H9 (cell line): Measurements from ENCODE around the gene CSNK2A2. TPM values are rescaled to one million over a fixed set of nuclear protein-coding genes. Genes with fewer than 3 reads are reported as not detected.

Experiments
- DNase-seq: peaks from one replicate; pipeline ENCODE4 v3.0.0-alpha.2; 2017
- H2AFZ ChIP-seq: one replicate; pipeline ENCODE4 v1.6.1; 2013; ENCODE audit warnings: mild to moderate bottlenecking, low read length, control low read depth, moderate library complexity
- H2AK5ac ChIP-seq: 2 replicates; pipeline ENCODE4 v1.6.1; 2013; ENCODE audit warnings: low read length, control low read depth, mixed read lengths; ENCODE audit not compliant: insufficient read length
- H2BK120ac ChIP-seq: one replicate; pipeline ENCODE4 v1.6.1; 2013; ENCODE audit warnings: low read depth, mild to moderate bottlenecking, low read length, control low read depth, inconsistent platforms; ENCODE audit not compliant: poor library complexity, severe bottlenecking
- H2BK12ac ChIP-seq: 2 replicates; pipeline ENCODE4 v1.6.1; 2013; ENCODE audit warnings: low read length, control low read depth, mixed read lengths, low read depth; ENCODE audit not compliant: insufficient read length
- H2BK15ac ChIP-seq: 2 replicates; pipeline ENCODE4 v1.6.1; 2013; ENCODE audit warnings: low read depth, low read length, control low read depth
- H2BK20ac ChIP-seq: one replicate; pipeline ENCODE4 v1.6.1; 2013; ENCODE audit warnings: low read depth, mild to moderate bottlenecking, low read length, control low read depth, inconsistent platforms; ENCODE audit not compliant: poor library complexity, severe bottlenecking
- H2BK5ac ChIP-seq: 2 replicates; pipeline ENCODE4 v1.6.1; 2013; ENCODE audit warnings: low read length, control low read depth, mixed read lengths; ENCODE audit not compliant: insufficient read length
- H3K14ac ChIP-seq: 2 replicates; pipeline ENCODE4 v1.6.1; 2013; ENCODE audit warnings: low read length, control low read depth; ENCODE audit not compliant: insufficient read depth
- H3K18ac ChIP-seq: 2 replicates; pipeline ENCODE4 v1.6.1; 2013; ENCODE audit warnings: low read depth, mild to moderate bottlenecking, mixed read lengths, low read length, control low read depth; ENCODE audit not compliant: insufficient read length
- H3K23ac ChIP-seq: 2 replicates; pipeline ENCODE4 v1.6.1; 2013; ENCODE audit warnings: low read length, control low read depth, mixed read lengths, low read depth; ENCODE audit not compliant: insufficient read length
- H3K23me2 ChIP-seq: 2 replicates; pipeline ENCODE4 v1.6.1; 2013; ENCODE audit warnings: low read depth, mild to moderate bottlenecking, mixed read lengths, low read length, control low read depth; ENCODE audit not compliant: insufficient read length, poor library complexity, severe bottlenecking
- H3K27ac ChIP-seq: 2 replicates; pipeline ENCODE4 v1.5.1; 2013; ENCODE audit warnings: low read length, control low read depth, mixed read lengths, low read depth; ENCODE audit not compliant: insufficient read length
- H3K27me3 ChIP-seq: 2 replicates; pipeline ENCODE4 v1.6.1; 2013; ENCODE audit warnings: low read length, control low read depth, inconsistent platforms; ENCODE audit not compliant: insufficient read depth
- H3K4ac ChIP-seq: 2 replicates; pipeline ENCODE4 v1.6.1; 2013; ENCODE audit warnings: low read depth, mild to moderate bottlenecking, control low read depth, inconsistent platforms, low read length, moderate library complexity
- H3K4me1 ChIP-seq: 2 replicates; pipeline ENCODE4 v1.6.1; 2013; ENCODE audit warnings: low read length, control low read depth, inconsistent platforms; ENCODE audit not compliant: insufficient read depth
- H3K4me2 ChIP-seq: 2 replicates; pipeline ENCODE4 v1.6.1; 2013; ENCODE audit warnings: low read length, control low read depth, mixed read lengths; ENCODE audit not compliant: insufficient read length, insufficient read depth
- H3K56ac ChIP-seq: 2 replicates; pipeline ENCODE4 v1.6.1; 2013; ENCODE audit warnings: low read depth, mild to moderate bottlenecking, mixed read lengths, low read length, control low read depth; ENCODE audit not compliant: insufficient read length
- H3K79me1 ChIP-seq: 2 replicates; pipeline ENCODE4 v1.6.1; 2013; ENCODE audit warnings: low read depth, mild to moderate bottlenecking, moderate library complexity, low read length, control low read depth, inconsistent platforms; ENCODE audit not compliant: insufficient read depth, poor library complexity, severe bottlenecking
- H3K79me2 ChIP-seq: 2 replicates; pipeline ENCODE4 v1.6.1; 2013; ENCODE audit warnings: low read length, control low read depth, inconsistent platforms; ENCODE audit not compliant: insufficient read depth
- H3K9ac ChIP-seq: 2 replicates; pipeline ENCODE4 v1.6.1; 2013; ENCODE audit warnings: low read length, control low read depth, mixed read lengths; ENCODE audit not compliant: insufficient read length; ENCODE audit errors: extremely low read depth
- H3K9me3 ChIP-seq: one replicate; pipeline ENCODE4 v1.6.1; 2013; ENCODE audit warnings: low read depth, low read length, inconsistent platforms; ENCODE audit not compliant: control insufficient read depth
- H3T11ph ChIP-seq: one replicate; pipeline ENCODE4 v1.6.1; 2013; ENCODE audit warnings: mild to moderate bottlenecking, low read length, control low read depth, inconsistent platforms
- H4K20me1 ChIP-seq: one replicate; pipeline ENCODE4 v1.6.1; 2013; ENCODE audit not compliant: control insufficient read depth, insufficient read length, insufficient read depth
- H4K5ac ChIP-seq: 2 replicates; pipeline ENCODE4 v1.6.1; 2013; ENCODE audit warnings: low read depth, mild to moderate bottlenecking, mixed read lengths, low read length, control low read depth; ENCODE audit not compliant: insufficient read length
- H4K8ac ChIP-seq: replicated peaks from 2 replicates; pipeline ENCODE4 v1.6.1; 2013; ENCODE audit warnings: low read length, control low read depth, mixed read lengths, low read depth; ENCODE audit not compliant: insufficient read length
- H4K91ac ChIP-seq: 2 replicates; pipeline ENCODE4 v1.6.1; 2013; ENCODE audit warnings: low read depth, mild to moderate bottlenecking, moderate library complexity, mixed read lengths, low read length, control low read depth; ENCODE audit not compliant: insufficient read length
- H3K27ac Mint-ChIP-seq, 3 experiments: 2 replicates in 2 of 3; 3 replicates in 1 of 3; pipeline ENCODE4 v1.8.0; 2020 to 2021; ENCODE audit warnings: mixed read lengths in 3 of 3, mild to moderate bottlenecking in 1 of 3, moderate library complexity in 1 of 3
- H3K27me3 Mint-ChIP-seq: 2 replicates; pipeline ENCODE4 v1.8.0; 2021; ENCODE audit warnings: low read depth, mild to moderate bottlenecking, moderate library complexity, mixed read lengths
- H3K36me3 Mint-ChIP-seq, 3 experiments: 2 replicates in 2 of 3; 3 replicates in 1 of 3; pipeline ENCODE4 v1.8.0; 2020 to 2021; ENCODE audit warnings: low read depth in 3 of 3, mixed read lengths in 3 of 3; ENCODE audit not compliant: insufficient read depth in 1 of 3
- H3K4me1 Mint-ChIP-seq, 2 experiments: 2 replicates each; pipeline ENCODE4 v1.8.0; 2020; ENCODE audit warnings: mixed read lengths in 2 of 2
- H3K4me3 Mint-ChIP-seq, 2 experiments: 2 replicates in 1 of 2; 3 replicates in 1 of 2; pipeline ENCODE4 v1.8.0; 2020 to 2021; ENCODE audit warnings: mild to moderate bottlenecking in 2 of 2, mixed read lengths in 2 of 2, moderate library complexity in 1 of 2
- H3K9me3 Mint-ChIP-seq, 2 experiments: 2 replicates in 1 of 2; 3 replicates in 1 of 2; pipeline ENCODE4 v1.8.0; 2020; ENCODE audit warnings: mild to moderate bottlenecking in 2 of 2, mixed read lengths in 2 of 2, moderate library complexity in 1 of 2
- WGBS: extraction: QIAGEN DNeasy Blood & Tissue Kit; methylation state at CpG from one replicate; pipeline ENCODE4 v1.1.7; 2013; ENCODE audit warnings: missing lambda C conversion rate, low lambda C conversion rate, mixed read lengths; ENCODE audit not compliant: insufficient read length; ENCODE audit errors: extremely low coverage; 5-methylcytosine and 5-hydroxymethylcytosine counted together
- total RNA-seq: library from RNA; stranded (reverse); gene quantifications from 2 replicates; pipeline ENCODE4 v1.2.1, GENCODE V29; 2021
- TF ChIP-seq, protein P1 (sequence below): fragments of 200-600 bp; sonication (generic); conservative IDR thresholded peaks from 3 replicates; pipeline ENCODE4 v1.8.0; 2021; ENCODE audit warnings: antibody characterized with exemption, mild to moderate bottlenecking

CSNK2A2 gene
- total RNA-seq, 1 experiment from 2014 or later: 134 TPM

DNA sequence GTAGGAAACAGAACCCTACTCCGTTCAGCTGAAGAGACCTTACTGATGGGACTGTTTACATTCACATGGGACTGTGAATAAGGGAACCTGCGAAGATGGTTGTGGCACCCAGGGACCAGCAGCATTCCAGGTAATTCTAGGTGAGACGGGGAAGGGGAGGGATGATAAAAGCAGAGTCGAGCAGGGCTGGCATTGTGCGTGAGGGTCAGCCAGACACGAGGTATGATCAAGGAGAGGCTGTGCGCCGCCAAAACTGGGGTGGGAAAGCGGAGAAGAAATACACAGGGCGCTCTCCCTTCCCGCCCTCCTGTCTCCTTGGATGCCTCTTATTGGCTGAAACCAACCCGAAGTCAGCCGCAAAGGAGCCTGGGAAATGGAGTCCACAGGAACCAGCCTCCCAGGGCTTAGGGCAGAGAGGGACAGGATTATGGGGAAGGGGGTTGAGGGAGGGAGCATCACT lies 38.4 kb upstream of the CSNK2A2 start:
- Histone ChIP-seq H3K14ac (no peak overlapping the region), H2AK5ac (no peak overlapping the region), H3K56ac (no peak overlapping the region), H3T11ph (no peak overlapping the region), H2BK20ac (no peak overlapping the region), H2BK15ac (no peak overlapping the region), H3K18ac (no peak overlapping the region), H2BK12ac (no peak overlapping the region), H4K91ac (no peak overlapping the region), H3K23me2 (peaks cover 8% of the 10 kb centered on the region), H3K23ac (no peak overlapping the region), H3K4me2 (peak overlapping the region; percentile 67), H3K4me1 (no peaks in the 10 kb centered on the region), H3K4ac (no peak overlapping the region), H4K20me1 (no peaks in the 10 kb centered on the region), H2BK120ac (no peak overlapping the region), H4K8ac (no peak overlapping the region), H3K9ac (peak overlapping the region; percentile 44), H3K27me3 (no peaks in the 10 kb centered on the region), H3K79me2 (no peaks in the 10 kb centered on the region), H2AFZ (no peak overlapping the region), H4K5ac (no peak overlapping the region), H3K9me3 (no peaks in the 10 kb centered on the region), H3K79me1 (no peaks in the 10 kb centered on the region), H2BK5ac (no peak overlapping the region), H3K27ac (no peak overlapping the region)
- H3K4me3 Mint-ChIP-seq: peak overlapping the region; percentile 88 to 94
- TF ChIP-seq, protein P1, sequence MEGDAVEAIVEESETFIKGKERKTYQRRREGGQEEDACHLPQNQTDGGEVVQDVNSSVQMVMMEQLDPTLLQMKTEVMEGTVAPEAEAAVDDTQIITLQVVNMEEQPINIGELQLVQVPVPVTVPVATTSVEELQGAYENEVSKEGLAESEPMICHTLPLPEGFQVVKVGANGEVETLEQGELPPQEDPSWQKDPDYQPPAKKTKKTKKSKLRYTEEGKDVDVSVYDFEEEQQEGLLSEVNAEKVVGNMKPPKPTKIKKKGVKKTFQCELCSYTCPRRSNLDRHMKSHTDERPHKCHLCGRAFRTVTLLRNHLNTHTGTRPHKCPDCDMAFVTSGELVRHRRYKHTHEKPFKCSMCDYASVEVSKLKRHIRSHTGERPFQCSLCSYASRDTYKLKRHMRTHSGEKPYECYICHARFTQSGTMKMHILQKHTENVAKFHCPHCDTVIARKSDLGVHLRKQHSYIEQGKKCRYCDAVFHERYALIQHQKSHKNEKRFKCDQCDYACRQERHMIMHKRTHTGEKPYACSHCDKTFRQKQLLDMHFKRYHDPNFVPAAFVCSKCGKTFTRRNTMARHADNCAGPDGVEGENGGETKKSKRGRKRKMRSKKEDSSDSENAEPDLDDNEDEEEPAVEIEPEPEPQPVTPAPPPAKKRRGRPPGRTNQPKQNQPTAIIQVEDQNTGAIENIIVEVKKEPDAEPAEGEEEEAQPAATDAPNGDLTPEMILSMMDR: no peak
- peaks cover 7% of the 10 kb centered on the region for H3K27me3 Mint-ChIP-seq
- H3K36me3 Mint-ChIP-seq: no peaks in the 10 kb centered on the region
- peaks cover 22 to 24% of the 10 kb centered on the region in 2 experiments for H3K4me1 Mint-ChIP-seq
- peak overlapping the region in 2 of 3 experiments; percentile 72 to 86; a peak in 3 of 7 replicates for H3K27ac Mint-ChIP-seq
- peak; percentile 92 for DNase-seq
- no CpG with 5 or more reads among the region's 13 CpGs for WGBS
- H3K9me3 Mint-ChIP-seq: no peaks in the 10 kb centered on the region; a peak in 1 of 5 replicates
